HG02938 (cell line): ENCODE results near the gene SLC6A5.
"Not testable (repeated sequence)": the region's sequence is repeated elsewhere in the genome, so short reads cannot be mapped to it uniquely, and the experiment has no call there.

Experiments used
- ATAC-seq: cut with Tn5 transposase; IDR thresholded peaks from one replicate; pipeline ENCODE4 v1.9.1; 2021; ENCODE audit warnings: mild to moderate bottlenecking, moderate library complexity; ENCODE audit not compliant: unreplicated experiment

The SLC6A5 gene

GRCh38 chr11:20599221-20600019 is at the start of gene SLC6A5:
TSS of gene SLC6A5 (plus strand) at chr11:20599608. CDS start at chr11:20599673, 65 bp downstream.
- ATAC-seq, result no peak

GRCh38 chr11:20551096-20551495 is 48.3 kb upstream of the SLC6A5 start:
- ATAC-seq, result no peak

- ATAC-seq, result no peak
Measured at GRCh38 chr11:20555783-20556182, 43.6 kb upstream of the SLC6A5 start.

- not testable (repeated sequence) for ATAC-seq
Measured at GRCh38 chr11:20556396-20556795, 43.0 kb upstream of the SLC6A5 start.

GRCh38 chr11:20558741-20559140 is 40.7 kb upstream of the SLC6A5 start:
- ATAC-seq, result no peak

- ATAC-seq, result no peak
Measured at GRCh38 chr11:20559523-20560300, 39.7 kb upstream of the SLC6A5 start.

- no peak for ATAC-seq
Measured at GRCh38 chr11:20561915-20562314, 37.5 kb upstream of the SLC6A5 start.

GRCh38 chr11:20563866-20564265 is 35.5 kb upstream of the SLC6A5 start:
- ATAC-seq, result no peak

GRCh38 chr11:20564846-20565635 is 34.4 kb upstream of the SLC6A5 start:
- ATAC-seq, result no peak

GRCh38 chr11:20566115-20566514 is 33.3 kb upstream of the SLC6A5 start:
- not testable (repeated sequence) for ATAC-seq

- ATAC-seq, result no peak
Measured at GRCh38 chr11:20566591-20567434, 32.6 kb upstream of the SLC6A5 start.

GRCh38 chr11:20579725-20580124 is 19.7 kb upstream of the SLC6A5 start:
- ATAC-seq, result not testable (repeated sequence)

GRCh38 chr11:20583201-20583600 is 16.2 kb upstream of the SLC6A5 start:
- no peak for ATAC-seq

GRCh38 chr11:20584093-20584774 is 15.2 kb upstream of the SLC6A5 start:
- ATAC-seq, result no peak

GRCh38 chr11:20589796-20590195 is 9.6 kb upstream of the SLC6A5 start:
- ATAC-seq, result no peak

GRCh38 chr11:20590381-20590780 is 9.0 kb upstream of the SLC6A5 start:
- ATAC-seq, result no peak

GRCh38 chr11:20592741-20593140 is 6.7 kb upstream of the SLC6A5 start:
- no peak for ATAC-seq

- no peak for ATAC-seq
Measured at GRCh38 chr11:20594274-20595061, 4.9 kb upstream of the SLC6A5 start.

- ATAC-seq, result no peak
Measured at GRCh38 chr11:20595101-20595500, 4.3 kb upstream of the SLC6A5 start.
